Muscle of leg (tissue), 11 donors: ENCODE results near the gene CCNE1. TPM values are rescaled to one million over a fixed set of nuclear protein-coding genes. Genes with fewer than 3 reads are reported as not detected.
A peak's percentile ranks its signal among the peaks of the same experiment; 100 is the strongest.

Experiments used
- DNase-seq: peaks from one replicate; pipeline ENCODE4 v3.0.0; 2013
- H3K27ac ChIP-seq: one replicate; pipeline ENCODE4 v1.5.1; 2013; ENCODE audit warnings: mild to moderate bottlenecking, low read length, control low read depth
- H3K27me3 ChIP-seq: one replicate; pipeline ENCODE4 v1.6.1; 2013; ENCODE audit warnings: low read length; ENCODE audit not compliant: control insufficient read depth, insufficient read depth
- H3K36me3 ChIP-seq: one replicate; pipeline ENCODE4 v1.6.1; 2013; ENCODE audit warnings: low read length; ENCODE audit not compliant: control insufficient read depth, insufficient read depth
- H3K4me1 ChIP-seq: one replicate; pipeline ENCODE4 v1.6.1; 2013; ENCODE audit warnings: low read length; ENCODE audit not compliant: control insufficient read depth, insufficient read depth
- H3K4me3 ChIP-seq: one replicate; pipeline ENCODE4 v1.5.1; 2013; ENCODE audit warnings: low read length, control low read depth
- H3K9me3 ChIP-seq: replicated peaks from 2 replicates; pipeline ENCODE4 v1.6.1; 2013; ENCODE audit warnings: low read depth, low read length; ENCODE audit not compliant: control insufficient read depth
- WGBS: methylation state at CpG from one replicate; pipeline ENCODE4 v1.1.5; 2013; ENCODE audit warnings: missing lambda C conversion rate; ENCODE audit not compliant: insufficient coverage; 5-methylcytosine and 5-hydroxymethylcytosine counted together
- polyA plus RNA-seq, 8 donors: library from polyadenylated mRNA; unstranded; fragments of 120-200 nt; gene quantifications; one replicate each; pipeline versions ENCODE4 v1.2.1 to v1.2.3, GENCODE V29; 2013; ENCODE audit warnings: inconsistent platforms in 1 of 8, low replicate concordance in 1 of 8; ENCODE audit not compliant: insufficient read length in 8 of 8, insufficient read depth in 1 of 8
- total RNA-seq: library from RNA; stranded (reverse); fragments of 120-200 nt; gene quantifications from one replicate; pipeline ENCODE4 v1.2.4, GENCODE V29; 2013

The CCNE1 gene
- total and polyA plus RNA-seq, 9 donors: 18.0 to 24.9 (median 24.1) TPM

DNA sequence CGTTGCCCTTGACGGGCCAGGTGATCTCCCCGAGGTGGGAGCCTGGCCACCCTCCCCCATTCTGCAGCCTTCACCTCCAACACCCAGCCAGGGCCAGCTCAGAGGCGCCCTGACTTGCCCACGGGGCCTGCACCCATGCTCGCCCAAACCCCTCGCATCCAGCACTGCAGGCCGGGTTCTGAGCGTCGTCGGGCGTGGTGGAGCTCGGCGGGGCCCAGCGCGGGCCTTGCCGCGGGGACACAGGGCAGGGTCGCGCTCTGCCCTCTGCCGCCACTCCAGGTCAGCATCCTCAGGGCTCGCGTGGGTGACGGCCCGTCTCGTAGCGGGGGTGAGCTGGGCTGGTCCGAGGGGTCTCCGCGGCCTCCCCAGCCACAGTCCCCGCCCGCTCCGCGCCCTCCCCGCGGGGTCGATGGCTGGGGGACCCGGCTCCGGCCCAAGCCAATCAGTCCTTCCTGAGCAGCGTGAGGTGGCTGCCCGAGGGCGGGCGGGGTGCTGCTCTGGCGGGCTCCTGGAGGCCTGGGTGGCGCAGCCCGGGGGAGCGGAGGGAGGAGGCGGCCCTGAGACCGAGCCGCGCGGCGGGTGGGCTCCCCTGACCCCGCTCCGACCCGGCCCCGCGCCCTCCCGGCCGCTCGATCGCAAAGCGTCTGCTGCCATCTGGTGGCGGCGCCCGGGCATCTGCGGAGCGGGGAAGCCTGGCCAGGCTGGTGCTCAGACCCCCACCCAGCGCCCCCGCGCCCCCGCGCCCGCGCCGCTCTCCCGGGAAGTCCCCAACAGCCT, 61.4 kb downstream of the CCNE1 start:
- 3% methylated on average over 76 of the region's 77 CpGs for WGBS
- Histone ChIP-seq H3K27me3 (peaks cover 16% of the 10 kb centered on the region), H3K4me1 (peaks cover 27% of the 10 kb centered on the region), H3K36me3 (no peaks in the 10 kb centered on the region), H3K9me3 (peaks cover under 1% of the 10 kb centered on the region), H3K27ac (no peak overlapping the region), H3K4me3 (peak overlapping the region; percentile 30)
- peak; percentile 59 for DNase-seq

Other genes starting within 250 kb of the CCNE1 start
- gene POP4, start 205.7 kb upstream of the CCNE1 start, total RNA-seq: 62.7 TPM
- gene POP4, start 205.7 kb upstream of the CCNE1 start, polyA plus RNA-seq: 10 to 100 TPM; 40.1 to 47.6 (median 42.2) TPM
- 7.0 TPM for gene PLEKHF1, start 146.5 kb upstream of the CCNE1 start, total RNA-seq
- gene PLEKHF1, start 146.5 kb upstream of the CCNE1 start, polyA plus RNA-seq: 1 to 10 TPM; 3.2 to 6.1 (median 4.5) TPM
- gene C19orf12, start 96.7 kb upstream of the CCNE1 start, total RNA-seq: 21.6 TPM
- gene C19orf12, start 96.7 kb upstream of the CCNE1 start, polyA plus RNA-seq: 10 to 100 TPM; 21.6 to 28.7 (median 25.7) TPM
- 70.4 TPM for gene URI1, start 130.2 kb downstream of the CCNE1 start, total RNA-seq
- 10 to 100 TPM; 58.2 to 88.1 (median 73.8) TPM for gene URI1, start 130.2 kb downstream of the CCNE1 start, polyA plus RNA-seq